Measurements from ENCODE around the gene KCNJ2.

- TF ChIP-seq CTCF (conservative IDR thresholded peaks at IDR 0.05 in 1 of 2, IDR thresholded peaks at IDR 0.05 in 1 of 2; ENCODE audit: extremely low read depth in 1 of 2, insufficient read depth in 1 of 2, low read depth in 1 of 2, low read length in 2 of 2) (no peak), EZH2 (IDR thresholded peaks at IDR 0.05; ENCODE audit: borderline replicate concordance, low read length) (no peak)
Measured at GRCh38 chr17:70184207-70184606, 14.9 kb downstream of the KCNJ2 start.
